IMR-90 (cell line): ENCODE measurements around the gene SLC19A1. TPM values are rescaled to one million over a fixed set of nuclear protein-coding genes. Genes with fewer than 3 reads are reported as not detected.

Source experiments
- ATAC-seq: fragments of 200-7000 bp; cut with Tn5 transposase; 2 replicates; pipeline ENCODE4 v1.9.1; 2020; ENCODE audit warnings: low read depth, mild to moderate bottlenecking, moderate library complexity
- BruUV-seq: library from RNA; stranded (reverse); fragments of 400-500 nt; replicated peaks from 2 replicates; lab custom pipeline; 2021; lab: Mats Ljungman, UMichigan
- CTCF ChIA-PET: fragments of 300-600 bp; formaldehyde crosslinking; extraction: SDS; loops from one replicate; lab custom pipeline; 2021; ENCODE audit warnings: antibody characterized with exemption; lab: Yijun Ruan, JAX
- POLR2A ChIA-PET: fragments of 300-600 bp; sonication (Branson Sonifier 250); formaldehyde crosslinking; loops from one replicate; lab custom pipeline; 2022; ENCODE audit warnings: antibody characterized with exemption; ENCODE audit not compliant: unreplicated experiment; lab: Charles Lee
- DNase-seq: peaks from one replicate; pipeline ENCODE4 v3.0.0; 2013
- H2AFZ ChIP-seq: replicated peaks from 2 replicates; pipeline ENCODE3; 2013; ENCODE audit warnings: low read length, mild to moderate bottlenecking; ENCODE audit not compliant: poor library complexity
- H2AK5ac ChIP-seq: 2 replicates; pipeline ENCODE4 v1.6.1; 2013; ENCODE audit warnings: low read depth, low read length, inconsistent platforms
- H2AK9ac ChIP-seq: replicated peaks from 2 replicates; pipeline ENCODE3; 2013; ENCODE audit warnings: mild to moderate bottlenecking, low read depth, low read length, moderate library complexity; ENCODE audit not compliant: poor library complexity
- H2BK120ac ChIP-seq: 2 replicates; pipeline ENCODE4 v1.6.1; 2013; ENCODE audit warnings: low read depth, low read length, inconsistent platforms
- H2BK15ac ChIP-seq: 3 replicates; pipeline ENCODE4 v1.6.1; 2013; ENCODE audit warnings: low read depth, low read length, inconsistent platforms
- H2BK20ac ChIP-seq: 2 replicates; pipeline ENCODE4 v1.6.1; 2013; ENCODE audit warnings: low read depth, mild to moderate bottlenecking, inconsistent platforms, low read length, moderate library complexity
- H2BK5ac ChIP-seq: 2 replicates; pipeline ENCODE4 v1.6.1; 2013; ENCODE audit warnings: mild to moderate bottlenecking, low read depth, low read length, inconsistent platforms; ENCODE audit not compliant: poor library complexity, severe bottlenecking
- H3K14ac ChIP-seq: replicated peaks from 2 replicates; pipeline ENCODE4 v1.6.1; 2013; ENCODE audit warnings: low read depth, low read length, inconsistent platforms
- H3K18ac ChIP-seq: 2 replicates; pipeline ENCODE4 v1.6.1; 2013; ENCODE audit warnings: low read depth, low read length, control low read depth
- H3K23ac ChIP-seq: 2 replicates; pipeline ENCODE4 v1.6.1; 2013; ENCODE audit warnings: low read depth, low read length, inconsistent platforms
- H3K27ac ChIP-seq: 2 replicates; pipeline ENCODE4 v1.5.1; 2013; ENCODE audit warnings: mild to moderate bottlenecking, control low read depth, low read length; ENCODE audit not compliant: insufficient read depth
- H3K27me3 ChIP-seq: 2 replicates; pipeline ENCODE4 v1.6.1; 2013; ENCODE audit warnings: low read length; ENCODE audit not compliant: control insufficient read depth, insufficient read depth
- H3K36me3 ChIP-seq: 2 replicates; pipeline ENCODE4 v1.6.1; 2013; ENCODE audit warnings: low read length, mixed read lengths; ENCODE audit not compliant: control insufficient read depth, insufficient read depth
- H3K4ac ChIP-seq: 2 replicates; pipeline ENCODE4 v1.6.1; 2013; ENCODE audit warnings: low read depth, low read length, inconsistent platforms
- H3K4me1 ChIP-seq: 2 replicates; pipeline ENCODE4 v1.6.1; 2013; ENCODE audit warnings: low read length, mixed read lengths; ENCODE audit not compliant: control insufficient read depth, insufficient read depth
- H3K4me2 ChIP-seq: 2 replicates; pipeline ENCODE4 v1.6.1; 2013; ENCODE audit warnings: low read depth, mild to moderate bottlenecking, control low read depth, low read length, moderate library complexity
- H3K4me3 ChIP-seq: 2 replicates; pipeline ENCODE4 v1.5.1; 2013; ENCODE audit warnings: low read depth, mild to moderate bottlenecking, control low read depth, low read length, moderate library complexity; ENCODE audit not compliant: insufficient read depth
- H3K56ac ChIP-seq: 2 replicates; pipeline ENCODE4 v1.6.1; 2013; ENCODE audit warnings: low read length, inconsistent platforms; ENCODE audit not compliant: insufficient read depth; ENCODE audit errors: extremely low read depth
- H3K79me1 ChIP-seq, 2 experiments: 2 replicates each; pipeline ENCODE4 v1.6.1; 2013; ENCODE audit warnings: low read length in 2 of 2, inconsistent platforms in 1 of 2, low read depth in 1 of 2
- H3K9ac ChIP-seq: 2 replicates; pipeline ENCODE4 v1.6.1; 2013; ENCODE audit warnings: low read depth, low read length, control low read depth
- H3K9me1 ChIP-seq: 2 replicates; pipeline ENCODE4 v1.6.1; 2013; ENCODE audit warnings: low read length, inconsistent platforms; ENCODE audit not compliant: insufficient read depth
- H3K9me3 ChIP-seq: 2 replicates; pipeline ENCODE4 v1.6.1; 2013; ENCODE audit warnings: low read length; ENCODE audit not compliant: control insufficient read depth, insufficient read depth
- H4K20me1 ChIP-seq: 2 replicates; pipeline ENCODE4 v1.6.1; 2013; ENCODE audit warnings: low read length, inconsistent platforms; ENCODE audit not compliant: insufficient read depth
- H4K5ac ChIP-seq: 2 replicates; pipeline ENCODE4 v1.6.1; 2013; ENCODE audit warnings: mild to moderate bottlenecking, low read depth, low read length, control low read depth
- H4K8ac ChIP-seq, 2 experiments: 2 replicates each; pipeline ENCODE4 v1.6.1; 2013; ENCODE audit warnings: low read depth in 2 of 2, low read length in 2 of 2, control low read depth in 1 of 2, inconsistent platforms in 1 of 2
- H4K91ac ChIP-seq: 2 replicates; pipeline ENCODE4 v1.6.1; 2013; ENCODE audit warnings: low read depth, low read length, inconsistent platforms; ENCODE audit not compliant: insufficient read depth
- BHLHE40 ChIP-seq: fragments of 150-350 bp; IDR thresholded peaks from 2 replicates; pipeline ENCODE4 v1.6.1; 2016; ENCODE audit warnings: mild to moderate bottlenecking, low read depth, low read length
- CEBPB ChIP-seq: IDR thresholded peaks from 2 replicates; pipeline ENCODE4 v1.6.1; 2012; ENCODE audit warnings: low read depth, low read length, improper control_type of control experiment
- CHD1 ChIP-seq: IDR thresholded peaks from 2 replicates; pipeline ENCODE4 v1.6.1; 2012; ENCODE audit warnings: low read depth, low read length, improper control_type of control experiment
- CTCF ChIP-seq: conservative IDR thresholded peaks from 2 replicates; pipeline ENCODE4 v1.5.1; 2012; ENCODE audit warnings: mild to moderate bottlenecking, low read depth, low read length, improper control_type of control experiment
- ELK1 ChIP-seq: fragments of 150-350 bp; IDR thresholded peaks from 2 replicates; pipeline ENCODE4 v1.6.1; 2016; ENCODE audit warnings: low read depth, mild to moderate bottlenecking, low read length, moderate library complexity, borderline replicate concordance
- MAZ ChIP-seq: IDR thresholded peaks from 2 replicates; pipeline ENCODE4 v1.6.1; 2012; ENCODE audit warnings: low read depth, mild to moderate bottlenecking, low read length, improper control_type of control experiment, moderate library complexity, borderline replicate concordance
- NFE2L2 ChIP-seq: fragments of 150-350 bp; IDR thresholded peaks from 2 replicates; pipeline ENCODE4 v1.6.1; 2016; ENCODE audit warnings: low read depth, mild to moderate bottlenecking, low read length
- POLR2A ChIP-seq: IDR thresholded peaks from 2 replicates; pipeline ENCODE4 v1.6.1; 2012; ENCODE audit warnings: mild to moderate bottlenecking, low read depth, low read length
- RAD21 ChIP-seq: IDR thresholded peaks from 2 replicates; pipeline ENCODE4 v1.6.1; 2012; ENCODE audit warnings: low read length, improper control_type of control experiment
- RCOR1 ChIP-seq: IDR thresholded peaks from 2 replicates; pipeline ENCODE4 v1.6.1; 2012; ENCODE audit warnings: mild to moderate bottlenecking, low read length, improper control_type of control experiment; ENCODE audit not compliant: insufficient replicate concordance
- RFX5 ChIP-seq: IDR thresholded peaks from 2 replicates; pipeline ENCODE4 v1.8.0; 2012; ENCODE audit warnings: low read depth, mild to moderate bottlenecking, low read length, moderate library complexity
- SMC3 ChIP-seq: fragments of 150-350 bp; IDR thresholded peaks from 2 replicates; pipeline ENCODE4 v1.6.1; 2016; ENCODE audit warnings: low read depth, mild to moderate bottlenecking, antibody characterized with exemption, low read length, moderate library complexity
- USF2 ChIP-seq: fragments of 150-350 bp; IDR thresholded peaks from 2 replicates; pipeline ENCODE4 v1.6.1; 2017; ENCODE audit warnings: mild to moderate bottlenecking, antibody characterized with exemption, low read length, low read depth
- WGBS, 2 experiments: methylation state at CpG; one replicate each; pipeline versions ENCODE4 v1.1.5 to v1.1.7; 2013; ENCODE audit warnings: missing lambda C conversion rate in 2 of 2; ENCODE audit not compliant: insufficient read length in 1 of 2; ENCODE audit errors: extremely low coverage in 2 of 2; 5-methylcytosine and 5-hydroxymethylcytosine counted together
- dilution Hi-C: fragments of 300-500 bp; cut with HindIII; formaldehyde crosslinking; loops from one replicate; pipeline ENCODE4 v1.14.3; 2018; ENCODE audit warnings: low sequenced_read_pairs; ENCODE audit not compliant: unreplicated experiment
- in situ Hi-C: fragments of 300-500 bp; cut with MboI; formaldehyde crosslinking; loops from 3 replicates; pipeline ENCODE4 v1.14.3; 2019; ENCODE audit warnings: low sequenced_read_pairs, inconsistent platforms, mixed read lengths
- intact Hi-C: fragments of 100-400 bp; cut with micrococcal nuclease; formaldehyde crosslinking; loops from 2 replicates; pipeline ENCODE4 v1.10.0; 2022
- polyA plus RNA-seq, 3 experiments: library from polyadenylated mRNA; depleted of rRNA; stranded (reverse); fragments of >200 nt; gene quantifications; 2 replicates each; pipeline ENCODE4 v1.2.3, GENCODE V29; 2012; ENCODE audit warnings: low replicate concordance in 1 of 3
- total RNA-seq: library from RNA; depleted of rRNA; stranded (reverse); fragments of >200 nt; gene quantifications from 2 replicates; pipeline ENCODE4 v1.2.3, GENCODE V29; 2012

Gene SLC19A1
- total and polyA plus RNA-seq, 2 of the 4 experiments (the other 2 are of a cell fraction): 2.2 to 16.2 TPM

DNA sequence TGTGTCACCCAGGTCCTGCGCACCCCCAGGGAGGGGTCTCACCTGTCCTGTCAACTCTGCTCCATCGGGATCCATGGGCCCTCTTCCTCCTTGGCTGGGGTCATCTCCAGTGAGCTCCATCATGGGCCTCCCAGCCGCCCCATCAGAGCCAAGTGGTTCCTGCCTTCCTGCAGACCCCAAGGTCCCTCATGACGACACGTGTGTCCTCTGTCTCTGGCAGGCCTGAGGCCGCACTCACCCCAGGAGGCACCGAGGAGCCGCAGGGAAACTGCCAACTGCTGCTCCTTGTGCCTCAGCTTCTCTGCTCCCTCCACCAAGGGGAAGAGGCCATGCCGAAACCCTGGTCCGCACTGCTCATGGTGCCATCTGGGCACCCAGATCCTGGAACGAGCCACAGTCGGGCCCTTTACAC is 90.5 kb downstream of the SLC19A1 start:
- Histone ChIP-seq H4K91ac (no peak overlapping the region), H2BK15ac (no peak overlapping the region), H3K14ac (no peak overlapping the region), H2BK20ac (no peak overlapping the region), H3K9me1 (peaks cover 31% of the 10 kb centered on the region), H3K56ac (no peak overlapping the region), H2AK5ac (no peak overlapping the region), H3K9me3 (peaks cover 2% of the 10 kb centered on the region), H4K5ac (no peak overlapping the region), H3K18ac (no peak overlapping the region), H2AFZ (no peak overlapping the region), H2AK9ac (no peak overlapping the region), H3K23ac (no peak overlapping the region), H3K9ac (no peak overlapping the region), H3K27ac (no peak overlapping the region), H4K20me1 (peaks cover 68% of the 10 kb centered on the region), H2BK5ac (no peak overlapping the region), H3K79me1 (peaks cover 35 to 91% of the 10 kb centered on the region in 2 experiments), H3K4ac (no peak overlapping the region), H3K4me2 (no peak overlapping the region), H3K27me3 (no peaks in the 10 kb centered on the region), H3K4me3 (no peak overlapping the region), H3K4me1 (peaks cover 32% of the 10 kb centered on the region), H3K36me3 (peaks cover 11% of the 10 kb centered on the region), H2BK120ac (no peak overlapping the region; the same call in 1 of the 2 replicates), H4K8ac (no peak overlapping the region)
- no peak for DNase-seq
- BruUV-seq: no TSS peak
- in situ Hi-C loops (no loop called here), dilution Hi-C loops (no loop called here), intact Hi-C loops (no loop called here)
- ATAC-seq: no peak
- ChIA-PET CTCF (no interaction called here), POLR2A (no interaction called here)
- 82% methylated on average over 3 of the region's 12 CpGs; no CpG with 5 or more reads in 1 of the 2 experiments for WGBS, 2 experiments
- TF ChIP-seq USF2: no peak
- TF ChIP-seq ELK1: no peak
- no peak for TF ChIP-seq CTCF
- TF ChIP-seq POLR2A: no peak
- TF ChIP-seq BHLHE40: no peak
- TF ChIP-seq NFE2L2: no peak
- no peak for TF ChIP-seq MAZ
- no peak for TF ChIP-seq CHD1
- TF ChIP-seq SMC3: no peak
- no peak for TF ChIP-seq RFX5
- TF ChIP-seq RCOR1: no peak
- no peak for TF ChIP-seq CEBPB
- TF ChIP-seq RAD21: no peak
